ENCODE measurements around the gene PNKP. TPM values are rescaled to one million over a fixed set of nuclear protein-coding genes. Genes with fewer than 3 reads are reported as not detected.

Gene PNKP
- total RNA-seq, 1 donor from 2014 or later: 46.3 TPM

DNA sequence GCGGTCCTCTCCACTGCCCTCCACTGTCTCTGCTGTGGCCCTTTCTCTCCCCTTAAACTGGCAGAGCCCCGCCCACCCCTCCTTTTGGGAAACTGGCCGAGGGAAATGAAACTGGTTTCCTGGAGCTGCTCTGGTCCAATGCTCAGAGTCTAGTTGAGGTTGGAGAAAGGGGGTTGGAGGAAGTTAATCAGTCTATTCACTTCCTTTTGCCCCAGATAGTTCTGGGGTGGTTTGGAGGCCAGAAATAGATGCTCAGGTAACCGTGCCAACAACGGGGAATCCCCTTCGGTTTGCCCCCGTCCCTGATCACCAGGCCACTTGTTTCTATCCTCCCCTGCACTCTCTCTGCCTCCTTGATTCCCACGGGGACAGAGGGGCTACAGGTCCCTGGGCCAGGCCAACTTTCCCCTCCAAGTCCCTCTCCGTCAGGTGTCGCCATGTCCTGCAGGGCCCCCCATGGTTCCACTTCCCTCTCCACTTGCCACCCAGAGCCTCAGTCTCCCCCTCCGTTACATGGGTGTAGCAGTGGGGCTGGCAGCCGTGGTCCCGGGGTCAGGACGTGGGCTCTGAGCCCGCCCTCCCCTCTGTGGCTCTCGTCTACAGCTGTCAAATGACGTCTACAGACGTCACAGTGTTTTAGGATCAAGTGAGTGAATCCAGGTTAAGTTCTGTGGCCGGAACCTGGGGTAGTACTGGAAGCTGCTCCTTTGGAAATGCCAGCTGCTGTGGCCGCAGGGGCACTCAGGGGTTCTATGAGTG is 29.7 kb upstream of the PNKP start, which contains the start of gene IL4I1:
Gene IL4I1 (minus strand): TSS at position 25 of the 759 bp plus-strand sequence. CDS start 727 bp downstream, outside the sequence.
- intact Hi-C loops (cut with DNase I): no loop called here
- no peaks in the 10 kb centered on the region for H3K36me3 ChIP-seq
- no peaks in the 10 kb centered on the region for H3K27me3 ChIP-seq
- peak within 1 kb of the TSS in 1 of 2 donors; percentile 32 for H3K27ac ChIP-seq
- no peak for TF ChIP-seq CTCF (IDR thresholded peaks at IDR 0.05)
- DNase-seq (ENCODE audit: low spot score in 2 of 2): peak in 1 of 2 donors; percentile 25
- H3K4me3 ChIP-seq: no peak within 1 kb of the TSS
- H3K9me3 ChIP-seq: no peaks in the 10 kb centered on the region
- H3K4me1 ChIP-seq: no peaks in the 10 kb centered on the region

GRCh38 chr19:49895566-49896297 is 28.4 kb upstream of the PNKP start:
- DNase-seq (ENCODE audit: low spot score in 2 of 2): no peak
- TF ChIP-seq CTCF (IDR thresholded peaks at IDR 0.05): no peak

GRCh38 chr19:49894879-49895565 is 27.6 kb upstream of the PNKP start:
- H3K27me3 ChIP-seq: no peaks in the 10 kb centered on the region
- intact Hi-C loops (cut with DNase I): no loop called here
- no peak for TF ChIP-seq CTCF (IDR thresholded peaks at IDR 0.05)
- H3K36me3 ChIP-seq: no peaks in the 10 kb centered on the region
- H3K27ac ChIP-seq: no peak overlapping the region
- no peaks in the 10 kb centered on the region for H3K9me3 ChIP-seq
- no peak overlapping the region for H3K4me3 ChIP-seq
- DNase-seq (ENCODE audit: low spot score in 2 of 2): no peak
- H3K4me1 ChIP-seq: peaks cover 4 to 5% of the 10 kb centered on the region in 2 donors

More at GRCh38 chr19:49895566-49896297, 28.4 kb upstream of the PNKP start:
- Histone ChIP-seq H3K4me3 (no peak overlapping the region), H3K36me3 (no peaks in the 10 kb centered on the region), H3K9me3 (no peaks in the 10 kb centered on the region), H3K27me3 (no peaks in the 10 kb centered on the region), H3K27ac (no peak overlapping the region), H3K4me1 (no peaks in the 10 kb centered on the region)
- intact Hi-C loops (cut with DNase I): no loop called here

DNA sequence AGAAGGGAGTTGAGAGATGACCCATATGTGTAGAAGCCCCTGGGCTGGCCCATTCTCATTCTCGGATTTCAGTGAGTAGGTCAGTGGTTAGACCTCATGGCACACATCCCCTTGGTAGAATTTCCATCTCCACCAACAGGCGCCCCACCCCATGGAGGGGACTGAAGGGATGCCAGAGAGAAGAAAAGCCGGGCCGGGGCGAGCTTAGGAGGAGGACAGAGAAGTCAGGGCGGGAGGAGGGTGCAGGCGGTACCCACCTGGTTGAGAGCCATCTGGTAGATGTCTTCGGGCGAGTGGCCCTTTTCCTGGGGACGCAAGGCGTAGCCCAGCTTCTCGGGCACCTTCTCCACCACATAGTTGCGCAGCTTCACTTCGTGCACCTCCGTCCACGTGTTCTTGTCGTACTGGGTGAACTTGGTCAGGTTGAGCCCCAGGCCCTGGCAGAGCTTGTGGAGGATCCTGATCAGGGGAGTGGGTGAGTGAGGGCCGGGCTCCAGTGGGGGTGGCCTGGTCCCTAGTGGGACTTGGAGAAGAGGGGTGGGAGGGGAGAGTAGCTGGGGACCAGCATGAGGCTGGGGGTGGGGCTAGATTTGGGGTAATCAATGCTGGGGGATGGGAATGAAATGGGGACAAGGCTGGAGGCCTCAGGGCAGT is 26.8 kb upstream of the PNKP start:
- TF ChIP-seq CTCF (IDR thresholded peaks at IDR 0.05): no peak
- DNase-seq (ENCODE audit: low spot score in 2 of 2): no peak
- no peak overlapping the region for H3K27ac ChIP-seq

DNA sequence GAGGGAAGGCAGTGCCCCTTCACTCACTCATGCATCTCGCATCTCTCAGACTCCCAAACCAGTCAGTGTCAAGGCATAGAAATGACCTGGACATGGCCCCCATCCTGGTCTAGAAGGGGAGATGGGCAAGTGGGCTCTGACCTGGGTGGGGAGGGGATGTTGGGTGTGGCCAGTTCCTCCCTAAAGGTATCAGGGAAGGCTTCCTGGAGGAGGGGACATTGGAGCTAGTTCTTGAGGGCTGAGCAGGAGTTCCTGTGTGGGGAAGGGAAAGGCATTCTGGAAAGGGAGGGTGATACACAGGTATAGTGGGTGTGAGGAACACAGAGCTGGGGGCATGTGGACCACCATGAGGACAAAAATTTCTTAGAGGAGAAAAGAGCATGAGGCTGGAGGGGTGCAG is 25.3 kb upstream of the PNKP start:
- Histone ChIP-seq H3K27me3 (no peaks in the 10 kb centered on the region), H3K4me3 (no peak overlapping the region), H3K9me3 (no peaks in the 10 kb centered on the region), H3K36me3 (peaks cover 5 to 8% of the 10 kb centered on the region in 2 donors), H3K4me1 (peaks cover 4 to 8% of the 10 kb centered on the region in 2 donors), H3K27ac (no peak overlapping the region)
- TF ChIP-seq CTCF (IDR thresholded peaks at IDR 0.05): no peak
- intact Hi-C loops (cut with DNase I): no loop called here
- DNase-seq (ENCODE audit: low spot score in 2 of 2): no peak

More for the DNA sequence above, 26.8 kb upstream of the PNKP start:
- intact Hi-C loops (cut with DNase I): no loop called here
- H3K36me3 ChIP-seq: no peaks in the 10 kb centered on the region
- H3K9me3 ChIP-seq: no peaks in the 10 kb centered on the region
- H3K27me3 ChIP-seq: no peaks in the 10 kb centered on the region
- no peak overlapping the region for H3K4me3 ChIP-seq
- H3K4me1 ChIP-seq: peaks cover 4 to 8% of the 10 kb centered on the region in 2 donors

Measured in ascending aorta (tissue), 2 donors.